GM21367 (cell line): ENCODE results near the gene PCDHGB6.
A peak's percentile ranks its signal among the peaks of the same experiment; 100 is the strongest.
"Not testable (repeated sequence)": the region's sequence is repeated elsewhere in the genome, so short reads cannot be mapped to it uniquely, and the experiment has no call there.

Source experiments
- ATAC-seq: cut with Tn5 transposase; IDR thresholded peaks from one replicate; pipeline ENCODE4 v1.9.1; 2021; ENCODE audit not compliant: unreplicated experiment

PCDHGB6 gene

GRCh38 chr5:141417494-141418172, 9.8 kb downstream of the PCDHGB6 start, which contains the start of gene PCDHGB7:
TSS of gene PCDHGB7 (plus strand) at chr5:141417677. CDS start at chr5:141417860, 183 bp downstream.
- ATAC-seq = peak; percentile 75

- ATAC-seq = no peak
These were observed 11.5 kb downstream of the PCDHGB6 start for GRCh38 chr5:141419074-141419880.

DNA sequence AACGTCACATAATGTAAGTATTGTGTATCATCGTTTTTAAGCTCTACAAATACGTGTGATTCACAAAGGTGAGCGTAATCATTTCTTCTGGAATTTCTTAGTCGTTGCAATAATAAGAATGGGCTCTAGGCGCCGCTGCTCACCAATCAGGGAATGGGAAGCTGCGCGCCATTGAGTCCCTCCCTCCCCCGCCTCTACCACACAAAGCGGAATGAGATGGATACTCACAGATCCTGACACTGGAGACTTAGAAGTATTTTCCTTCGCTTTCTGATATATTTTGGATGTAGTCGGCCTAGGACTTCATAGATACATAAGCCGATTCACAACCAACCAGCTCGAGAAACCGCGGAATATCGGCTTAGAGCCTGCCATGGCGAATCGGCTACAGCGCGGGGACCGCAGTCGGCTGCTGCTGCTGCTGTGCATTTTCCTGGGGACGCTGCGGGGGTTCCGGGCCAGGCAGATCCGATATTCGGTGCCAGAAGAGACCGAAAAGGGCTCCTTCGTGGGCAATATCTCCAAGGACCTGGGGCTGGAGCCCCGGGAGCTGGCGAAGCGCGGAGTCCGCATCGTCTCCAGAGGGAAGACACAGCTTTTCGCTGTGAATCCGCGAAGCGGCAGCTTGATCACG, 13.2 kb downstream of the PCDHGB6 start, which contains the start of gene PCDHGA11:
Gene PCDHGA11, plus strand, starts transcription at position 197 of the 634 bp plus-strand sequence. Its CDS starts 177 bp downstream, at position 374.
- ATAC-seq = peak; percentile 52

DNA sequence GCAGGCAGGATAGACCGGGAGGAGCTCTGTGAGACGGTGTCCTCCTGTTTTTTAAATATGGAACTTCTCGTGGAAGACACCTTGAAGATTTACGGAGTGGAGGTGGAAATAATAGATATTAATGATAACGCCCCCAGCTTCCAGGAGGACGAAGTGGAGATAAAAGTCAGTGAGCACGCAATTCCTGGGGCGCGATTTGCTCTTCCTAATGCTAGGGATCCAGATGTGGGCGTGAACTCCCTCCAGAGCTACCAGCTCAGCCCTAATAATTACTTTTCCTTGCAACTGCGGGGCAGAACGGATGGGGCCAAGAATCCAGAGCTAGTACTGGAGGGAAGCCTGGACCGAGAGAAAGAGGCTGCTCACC, 13.7 kb downstream of the PCDHGB6 start:
- ATAC-seq = no peak

DNA sequence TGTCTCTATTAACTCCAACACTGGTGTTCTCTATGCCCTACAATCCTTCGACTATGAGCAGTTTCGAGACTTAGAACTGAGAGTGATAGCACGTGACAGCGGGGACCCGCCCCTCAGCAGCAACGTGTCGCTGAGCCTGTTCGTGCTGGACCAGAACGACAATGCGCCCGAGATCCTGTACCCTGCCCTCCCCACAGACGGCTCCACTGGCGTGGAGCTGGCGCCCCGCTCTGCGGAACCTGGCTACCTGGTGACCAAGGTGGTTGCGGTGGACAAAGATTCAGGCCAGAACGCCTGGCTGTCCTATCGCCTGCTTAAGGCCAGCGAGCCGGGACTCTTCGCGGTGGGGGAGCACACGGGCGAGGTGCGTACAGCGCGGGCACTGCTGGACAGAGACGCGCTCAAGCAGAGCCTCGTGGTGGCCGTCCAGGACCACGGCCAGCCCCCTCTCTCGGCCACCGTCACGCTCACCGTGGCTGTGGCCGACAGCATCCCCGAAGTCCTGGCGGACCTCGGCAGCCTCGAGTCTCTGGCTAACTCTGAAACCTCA, 15.0 kb downstream of the PCDHGB6 start:
- no peak for ATAC-seq

GRCh38 chr5:141427783-141428426, 20.1 kb downstream of the PCDHGB6 start:
- ATAC-seq = no peak

- ATAC-seq = no peak
These were observed 22.7 kb downstream of the PCDHGB6 start, which contains the start of gene PCDHGA12 for GRCh38 chr5:141430332-141431113. TSS of gene PCDHGA12 (plus strand) at chr5:141430507. CDS start at chr5:141430760, 253 bp downstream.

GRCh38 chr5:141431286-141431685, 23.5 kb downstream of the PCDHGB6 start:
- ATAC-seq = no peak

DNA sequence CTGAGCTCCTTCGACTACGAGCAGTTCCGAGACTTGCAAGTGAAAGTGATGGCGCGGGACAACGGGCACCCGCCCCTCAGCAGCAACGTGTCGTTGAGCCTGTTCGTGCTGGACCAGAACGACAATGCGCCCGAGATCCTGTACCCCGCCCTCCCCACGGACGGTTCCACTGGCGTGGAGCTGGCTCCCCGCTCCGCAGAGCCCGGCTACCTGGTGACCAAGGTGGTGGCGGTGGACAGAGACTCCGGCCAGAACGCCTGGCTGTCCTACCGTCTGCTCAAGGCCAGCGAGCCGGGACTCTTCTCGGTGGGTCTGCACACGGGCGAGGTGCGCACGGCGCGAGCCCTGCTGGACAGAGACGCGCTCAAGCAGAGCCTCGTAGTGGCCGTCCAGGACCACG, 24.5 kb downstream of the PCDHGB6 start:
- not testable (repeated sequence) for ATAC-seq

- not testable (repeated sequence) for ATAC-seq
These were observed 24.9 kb downstream of the PCDHGB6 start for GRCh38 chr5:141432726-141433125.

GRCh38 chr5:141434006-141434405, 26.2 kb downstream of the PCDHGB6 start:
- ATAC-seq = no peak

DNA sequence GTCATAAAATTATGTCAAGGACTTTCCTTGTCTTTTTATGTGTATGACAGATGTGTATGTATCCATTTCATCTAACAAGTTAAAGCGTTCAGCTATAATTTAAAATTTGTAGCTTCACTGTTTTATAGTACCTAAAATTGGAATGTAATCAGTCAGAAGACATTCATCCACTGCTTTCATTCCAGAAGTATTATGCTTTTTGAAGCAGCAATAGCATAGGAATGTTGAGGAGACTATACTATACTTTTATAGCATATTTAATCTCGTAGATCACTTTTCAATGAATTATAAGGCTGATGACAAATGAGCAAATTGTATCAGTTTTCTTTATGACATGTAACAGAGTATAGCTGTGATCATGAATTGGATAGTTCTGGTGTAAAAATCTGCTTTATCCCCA, 29.4 kb downstream of the PCDHGB6 start:
- ATAC-seq = no peak

DNA sequence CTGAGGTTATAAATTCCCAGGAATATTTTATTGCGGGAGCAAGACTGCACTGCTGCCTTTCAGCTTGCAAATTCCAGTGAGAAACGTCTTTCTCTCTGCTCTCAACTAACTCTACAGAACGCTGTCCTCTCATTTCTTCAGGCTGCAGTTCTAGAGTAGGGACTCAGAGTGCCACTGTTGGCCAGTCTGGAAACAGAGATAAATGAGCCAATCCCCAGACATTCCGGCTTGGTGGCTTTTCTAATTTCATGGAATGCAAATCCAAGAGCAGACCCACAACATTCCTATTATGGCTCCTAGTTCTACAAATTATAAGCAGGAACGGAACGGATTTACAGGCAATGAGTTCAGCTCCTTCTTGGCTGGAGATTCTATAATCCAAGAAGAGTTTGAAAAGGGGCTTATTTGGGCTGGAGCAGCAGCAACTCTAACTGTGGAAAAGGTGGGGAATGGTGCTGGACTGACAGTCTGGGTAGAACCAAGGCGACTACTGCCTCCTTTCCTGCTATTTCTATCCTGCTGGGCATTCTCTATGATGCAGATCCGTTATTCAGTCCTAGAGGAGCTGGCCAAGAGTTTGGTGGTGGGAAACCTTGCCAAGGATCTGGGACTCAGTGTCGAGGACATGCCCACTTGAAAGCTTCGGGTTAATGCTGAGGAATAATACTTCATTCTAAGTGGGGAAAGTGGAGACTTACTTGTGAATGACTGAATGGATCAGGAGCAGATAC, 31.8 kb downstream of the PCDHGB6 start:
- no peak for ATAC-seq

GRCh38 chr5:141440341-141440740, 32.5 kb downstream of the PCDHGB6 start:
- ATAC-seq = no peak

DNA sequence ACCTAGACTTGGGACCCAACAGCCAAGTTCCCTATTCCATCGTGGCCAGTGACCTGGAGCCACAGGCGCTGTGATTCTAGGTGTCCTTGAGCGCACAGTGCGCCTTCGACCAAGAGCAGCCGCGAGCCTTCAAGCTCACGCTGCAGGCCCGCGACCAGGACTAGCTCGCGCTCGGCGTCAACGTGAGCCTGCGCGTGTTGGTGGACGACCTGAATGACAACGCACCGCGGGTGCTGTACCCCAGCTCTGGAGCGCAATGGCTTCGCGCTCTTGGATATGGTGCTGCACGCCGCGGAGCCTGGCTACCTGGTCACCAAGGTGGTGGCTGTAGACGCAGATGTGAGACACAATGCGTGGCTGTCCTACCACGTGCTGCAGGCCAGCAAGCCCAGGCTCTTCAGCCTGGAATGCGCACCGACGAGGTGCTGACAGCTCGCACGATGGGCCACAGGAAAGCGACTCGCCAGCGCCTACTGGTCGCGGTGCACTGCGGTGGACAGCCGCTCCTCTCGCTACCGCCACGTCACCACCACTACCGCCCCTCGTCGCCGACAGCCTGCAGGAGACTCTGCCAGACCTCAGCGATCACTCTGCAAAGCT, 33.9 kb downstream of the PCDHGB6 start:
- no peak for ATAC-seq
